NOMO-1 treated with DMSO at 0.1 percent for 48 hours (cell line): ENCODE measurements around the gene GLT6D1.

ENCODE experiments used
- DNase-seq: peaks from one replicate; lab custom pipeline; 2025; ENCODE audit not compliant: unreplicated experiment; lab: John Stamatoyannopoulos, UW

The GLT6D1 gene

DNA sequence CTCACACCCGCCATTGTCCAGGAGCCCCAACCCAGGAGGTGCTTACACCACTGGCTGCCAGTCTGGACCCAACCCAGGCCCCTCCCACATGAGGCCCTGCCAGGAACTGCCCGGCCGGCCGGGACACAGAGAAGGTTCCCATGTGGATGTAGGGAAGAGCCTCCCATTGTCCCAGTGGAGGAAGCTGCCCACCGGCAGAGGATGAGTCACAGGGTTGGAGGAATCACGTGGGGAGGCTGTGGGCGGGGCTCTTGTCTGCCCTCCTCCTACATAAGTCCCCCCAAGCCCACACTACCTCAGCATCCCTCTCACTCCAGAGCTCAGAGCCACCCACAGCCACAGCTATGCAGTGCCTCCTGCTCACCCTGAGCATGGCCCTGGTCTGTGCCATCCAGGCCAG, 51.7 kb downstream of the GLT6D1 start:
- DNase-seq = no peak

DNA sequence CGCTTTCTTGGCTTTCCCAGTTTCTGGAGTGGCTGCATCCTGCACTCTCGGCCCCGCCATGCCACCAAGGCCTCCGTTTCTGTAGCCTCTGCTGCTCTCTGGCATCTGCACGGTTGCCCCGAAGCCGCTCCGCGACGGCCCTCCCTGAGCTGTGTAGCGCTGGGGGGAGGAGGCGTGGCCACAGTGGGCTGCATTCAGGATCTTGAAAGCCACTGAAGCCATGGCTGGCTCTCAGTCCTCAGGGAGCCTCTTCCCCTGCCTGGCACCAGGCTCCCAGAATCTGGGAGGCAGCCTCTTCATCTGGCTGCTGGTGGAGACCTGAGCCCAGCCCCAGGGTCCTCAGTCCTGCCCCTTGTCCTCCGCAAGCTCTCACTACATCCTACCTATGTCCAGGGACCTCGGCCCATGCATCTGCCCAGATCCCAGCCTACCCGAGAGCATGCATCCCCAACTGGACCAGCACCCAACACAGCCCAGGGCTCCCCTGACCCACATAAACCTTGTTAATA, 52.7 kb downstream of the GLT6D1 start:
- DNase-seq = no peak

DNA sequence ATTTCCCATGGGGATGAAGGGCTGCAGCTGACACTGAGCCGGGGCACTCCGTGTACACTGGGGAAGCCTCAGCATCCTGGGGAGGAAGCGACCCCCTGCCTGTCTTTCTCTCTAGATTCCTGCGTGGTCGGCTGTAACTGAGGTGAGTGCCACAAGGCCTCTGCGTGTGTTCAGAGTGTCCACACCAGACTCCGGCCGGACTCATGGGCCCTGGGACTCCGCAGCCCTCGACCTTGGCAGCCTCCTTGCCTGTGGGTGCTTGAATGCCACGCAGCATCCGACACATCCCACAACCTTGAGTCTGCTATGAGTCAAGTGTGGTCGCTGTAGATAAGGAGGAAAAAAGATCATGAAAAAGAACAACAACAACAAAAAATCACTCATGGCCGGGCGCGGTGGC, 54.4 kb downstream of the GLT6D1 start:
- DNase-seq = no peak

DNA sequence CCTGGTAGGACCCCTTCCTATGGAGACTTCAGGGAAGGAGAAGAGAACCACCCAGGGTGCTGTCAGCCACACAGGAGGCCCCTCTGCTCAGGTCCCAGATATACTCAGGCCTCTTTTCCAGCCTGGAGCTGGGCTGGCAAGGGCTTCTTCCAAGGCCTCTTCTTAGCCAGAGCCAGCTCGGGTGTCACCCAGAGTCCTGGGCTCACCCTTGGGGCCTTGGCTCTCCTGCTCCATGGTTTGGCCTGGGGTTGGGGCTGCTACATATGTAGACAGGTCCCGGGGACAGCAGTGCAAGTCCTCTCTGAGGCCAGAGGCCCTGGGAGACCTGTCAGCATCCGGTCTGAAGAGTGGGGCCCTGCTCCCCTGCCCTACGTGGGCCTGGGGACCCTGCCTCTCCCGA, 55.0 kb downstream of the GLT6D1 start:
- DNase-seq = no peak

DNA sequence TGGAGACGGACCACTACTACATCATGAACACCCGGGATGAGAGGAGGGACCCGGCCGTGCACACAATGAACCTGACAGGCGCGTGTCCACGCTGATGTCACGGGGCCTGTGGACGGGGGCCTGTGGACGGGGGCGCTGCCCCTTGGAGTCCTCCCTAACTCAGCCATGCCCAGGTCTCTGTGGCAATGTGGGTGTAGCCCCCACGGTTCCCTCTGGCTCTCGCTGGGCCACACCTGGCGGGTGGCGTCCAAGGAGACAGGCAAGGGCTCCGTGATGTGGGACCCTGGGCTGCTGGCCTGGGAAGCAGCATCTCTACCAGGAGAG, 55.7 kb downstream of the GLT6D1 start:
- DNase-seq = no peak

DNA sequence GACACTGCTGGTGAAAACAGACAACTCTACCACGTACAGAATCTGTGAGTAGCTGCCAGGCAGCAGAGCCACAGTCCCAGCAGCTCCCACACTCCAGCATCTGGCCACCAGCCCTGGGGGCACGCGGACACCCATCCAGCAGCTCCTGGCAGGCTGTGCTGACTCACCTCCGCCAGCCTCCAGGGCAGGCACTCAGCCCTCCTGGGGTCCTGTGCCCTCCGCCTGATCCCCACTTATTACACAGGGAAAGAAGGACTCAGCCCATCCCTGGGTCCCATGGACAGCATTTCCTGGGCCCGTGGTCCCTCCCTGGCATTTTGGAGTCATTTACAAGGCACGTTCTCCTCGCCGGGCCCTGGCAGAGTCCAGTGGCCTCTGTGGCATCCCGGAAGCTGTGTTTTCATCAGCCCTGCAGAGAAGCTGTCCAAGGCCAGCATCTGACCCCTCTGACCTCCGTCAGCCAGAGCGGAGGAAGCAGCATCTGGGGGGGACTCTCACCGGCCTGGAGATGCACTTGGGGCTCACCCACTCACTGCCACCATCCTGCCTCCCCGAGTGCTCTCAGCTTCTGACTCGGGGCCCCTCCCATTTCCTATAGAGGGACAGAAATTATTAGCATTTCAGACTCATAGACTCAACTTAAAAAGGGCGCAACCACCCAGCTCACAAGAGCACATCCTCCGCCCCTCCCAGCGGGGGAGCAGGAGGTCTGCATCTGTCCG, 56.2 kb downstream of the GLT6D1 start:
- no peak for DNase-seq

DNA sequence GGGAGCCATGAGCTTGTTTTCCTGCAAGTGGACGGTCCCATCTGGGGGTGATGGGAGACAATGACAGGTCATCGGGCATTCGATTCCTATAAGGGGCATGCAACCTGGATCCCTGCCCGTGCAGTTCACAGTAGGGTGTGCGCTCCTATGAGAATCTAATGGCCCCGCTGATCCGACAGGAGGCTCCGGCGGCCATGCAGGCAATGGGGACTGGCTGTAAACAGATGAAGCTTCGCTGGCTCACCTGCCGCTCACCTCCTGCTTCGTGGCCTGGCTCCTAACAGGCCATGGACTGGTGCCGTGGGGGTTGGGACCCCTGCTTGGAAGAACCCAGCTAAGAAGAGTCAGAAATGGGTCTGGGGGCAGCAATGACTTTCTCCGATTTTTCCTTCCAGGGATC, 56.8 kb downstream of the GLT6D1 start:
- no peak for DNase-seq

DNA sequence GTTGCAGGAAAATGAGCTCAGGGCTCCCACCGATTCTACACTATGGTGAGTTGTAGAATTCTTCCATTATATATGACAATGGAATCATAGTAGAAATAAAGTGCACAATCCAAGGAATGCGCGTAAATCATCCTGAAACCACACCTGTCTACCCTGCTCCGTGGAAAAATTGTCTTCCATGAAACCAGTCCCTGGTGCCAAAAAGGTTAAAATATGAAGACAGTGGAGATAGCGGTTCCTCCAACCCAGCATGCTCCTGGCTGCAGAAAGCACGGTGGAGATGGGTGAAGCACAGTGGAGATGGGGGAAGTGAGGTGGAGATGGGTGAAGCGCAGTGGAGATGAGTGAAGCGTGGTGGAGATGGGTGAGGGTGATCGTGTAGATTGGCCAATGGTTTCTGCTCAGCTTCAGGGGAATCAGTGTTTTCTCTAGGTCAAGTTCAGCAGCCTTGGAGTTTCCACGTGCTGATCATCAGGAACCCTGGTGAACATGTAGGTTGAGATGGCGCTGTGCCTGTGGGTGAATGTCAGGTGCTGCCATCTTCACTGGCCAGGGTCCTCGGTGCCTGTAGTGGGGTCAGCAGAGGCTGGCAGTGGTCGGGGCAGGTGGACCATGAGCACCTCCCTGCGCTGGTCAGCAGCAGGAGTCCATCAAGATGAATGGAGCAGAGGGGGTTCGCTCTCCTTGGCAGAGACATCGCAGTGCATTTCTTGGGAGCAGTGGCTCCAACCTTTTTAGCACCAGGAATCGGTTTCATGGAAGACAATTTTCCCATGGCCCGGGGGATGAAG, 57.5 kb downstream of the GLT6D1 start:
- no peak for DNase-seq

DNA sequence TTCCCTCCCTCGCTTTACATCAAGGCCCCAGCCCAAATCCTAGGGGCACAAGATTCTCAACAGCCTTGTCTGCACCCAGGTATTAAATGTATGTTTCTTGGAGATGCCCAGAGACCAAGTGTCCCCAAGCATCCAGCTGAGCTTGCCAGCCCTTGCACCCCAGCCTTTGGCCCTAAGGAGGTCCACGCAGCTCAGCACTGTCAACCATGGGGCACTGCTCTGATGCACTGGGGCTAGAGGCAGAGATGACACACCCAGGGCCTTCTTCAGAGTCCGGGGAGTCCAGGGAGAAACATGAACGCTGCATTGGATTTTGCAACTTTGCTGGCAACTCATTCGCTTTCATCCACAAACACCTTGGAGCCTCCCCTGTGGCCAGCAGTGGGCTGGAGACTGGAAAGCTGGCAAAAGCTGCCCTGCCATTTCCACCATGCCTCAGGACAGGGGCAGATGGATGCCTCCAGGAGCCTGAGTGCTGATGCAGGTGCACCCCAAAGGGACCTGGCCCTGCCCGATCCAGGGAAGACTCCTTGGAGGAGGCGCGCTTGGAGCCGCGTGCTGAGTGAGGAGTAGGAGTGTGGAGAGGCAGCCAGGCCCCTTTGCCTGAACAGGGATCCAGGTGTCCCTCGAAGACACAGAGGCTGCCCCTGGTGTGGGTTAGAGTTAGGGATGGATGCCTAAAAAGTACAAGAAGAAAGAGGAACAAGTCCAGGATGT, 58.5 kb downstream of the GLT6D1 start:
- no peak for DNase-seq

DNA sequence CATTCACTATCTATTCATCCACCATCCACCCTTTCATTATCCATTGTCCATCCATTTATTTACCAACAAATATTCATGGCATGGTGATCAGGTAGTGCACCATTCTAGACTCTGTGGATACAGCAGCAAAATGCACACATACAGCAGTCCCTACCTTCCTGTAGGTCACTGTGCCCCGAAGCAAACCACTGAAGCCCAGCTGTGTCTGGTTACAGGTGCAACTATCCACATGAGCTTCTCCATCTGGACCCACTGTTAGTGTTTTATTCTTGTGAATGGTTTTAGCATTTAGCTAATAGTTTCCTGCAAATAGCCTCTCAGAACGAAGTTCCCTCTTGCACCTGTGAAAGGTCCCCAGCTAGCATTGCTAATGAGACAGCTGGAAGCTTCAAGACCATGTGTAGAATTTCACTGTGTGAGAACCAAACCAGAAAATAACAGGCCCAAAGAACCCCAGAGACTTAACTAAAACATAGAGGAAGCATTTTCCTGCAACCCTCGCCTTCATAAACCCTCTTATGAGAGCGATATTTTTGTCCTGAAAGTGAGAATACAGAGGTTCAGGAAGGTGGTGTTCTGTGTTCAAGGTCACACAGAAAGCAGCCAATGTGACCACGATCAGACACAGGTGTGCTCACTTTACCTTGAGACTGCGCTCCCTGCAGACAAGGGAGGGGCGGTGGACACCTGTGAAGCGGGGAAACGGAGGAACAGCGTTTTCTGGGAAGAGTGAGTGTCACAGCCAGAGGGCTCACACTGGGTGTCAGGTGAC, 59.3 kb downstream of the GLT6D1 start:
- DNase-seq = no peak

DNA sequence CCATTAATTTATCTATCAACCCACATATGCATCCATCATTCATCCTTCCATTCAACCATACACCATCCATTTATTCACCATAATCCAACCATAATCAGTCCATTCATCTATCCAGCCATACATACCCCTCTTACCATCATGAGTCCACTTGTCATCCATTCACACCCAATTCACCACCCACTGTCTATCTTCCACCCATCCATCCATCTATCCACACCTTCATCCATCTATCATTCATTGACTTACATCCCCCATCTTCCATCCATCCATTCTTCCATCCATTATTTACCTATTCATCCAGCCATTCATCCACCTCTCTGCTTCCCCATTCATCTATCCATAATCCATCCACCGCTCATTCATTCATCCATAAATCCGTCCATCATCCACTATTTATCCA, 60.0 kb downstream of the GLT6D1 start:
- DNase-seq = no peak

DNA sequence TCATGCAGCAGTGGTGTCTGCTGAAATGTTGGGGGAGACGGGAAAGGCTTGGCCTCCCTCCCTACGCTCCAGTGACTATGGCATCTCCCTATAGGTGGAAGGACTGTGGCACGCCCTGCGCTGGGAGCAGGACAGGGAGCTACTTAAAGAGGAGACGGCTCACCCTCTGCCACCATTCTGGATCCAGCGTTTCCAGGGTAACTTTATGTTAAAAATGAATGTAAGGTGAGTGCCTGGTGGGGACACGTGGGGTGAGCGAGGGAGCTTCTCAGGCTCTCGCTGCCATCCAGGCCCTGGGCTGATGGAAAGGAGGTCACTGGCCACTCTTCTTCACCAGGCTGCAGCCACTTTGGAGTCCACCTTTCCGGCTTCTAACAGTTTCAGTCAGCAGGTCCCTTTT, 62.1 kb downstream of the GLT6D1 start:
- DNase-seq = no peak

DNA sequence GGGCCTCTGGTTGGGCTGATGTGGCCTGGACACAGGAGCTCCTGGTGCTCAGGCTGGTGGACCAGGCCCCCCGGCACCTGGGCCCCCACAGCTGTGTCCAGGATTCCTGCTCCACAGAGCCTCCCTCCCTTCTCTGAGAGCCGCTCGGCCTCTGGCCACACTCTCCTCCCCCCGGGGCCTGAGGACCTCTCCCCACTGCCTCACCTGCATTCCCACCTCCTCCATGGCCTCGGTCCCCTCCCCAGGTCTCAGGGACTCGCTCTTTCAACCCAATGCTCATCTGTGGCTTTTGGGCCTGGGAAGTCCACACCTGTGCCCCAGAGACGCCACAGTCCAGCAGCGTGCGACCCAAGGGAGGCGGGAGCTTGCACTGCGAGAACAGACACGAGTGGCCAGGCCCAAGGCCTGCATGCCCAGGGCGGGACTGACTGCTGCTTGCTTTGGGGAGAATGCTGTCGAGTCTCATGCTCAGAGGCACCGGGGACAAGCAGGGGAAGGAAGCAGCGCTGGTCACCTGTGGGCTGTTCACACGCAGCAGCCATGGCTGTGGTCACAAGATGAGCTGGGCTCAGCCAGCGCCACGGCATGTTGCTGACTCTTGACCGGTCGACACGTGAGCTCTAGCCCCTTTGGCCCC, 63.2 kb downstream of the GLT6D1 start:
- DNase-seq = no peak

DNA sequence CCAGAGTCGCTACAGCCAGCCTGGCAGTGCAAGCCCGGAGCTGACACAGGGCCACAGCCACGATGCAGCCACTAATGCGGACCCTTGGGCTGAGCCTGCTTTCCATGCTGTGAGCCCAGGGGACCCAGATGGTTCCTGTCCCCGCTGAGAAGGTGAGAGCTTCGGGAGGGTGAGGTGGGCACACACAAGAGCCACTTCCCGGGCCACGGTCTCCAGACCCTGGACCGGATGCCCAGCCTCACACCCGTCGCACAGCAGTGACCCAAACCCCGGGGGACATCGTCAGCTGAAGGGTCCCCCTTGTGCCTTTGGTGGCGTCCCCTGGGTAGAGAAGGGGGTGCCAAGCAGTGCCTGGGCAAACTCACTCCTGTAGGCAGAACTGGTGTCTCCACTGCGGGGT, 64.4 kb downstream of the GLT6D1 start:
- no peak for DNase-seq

DNA sequence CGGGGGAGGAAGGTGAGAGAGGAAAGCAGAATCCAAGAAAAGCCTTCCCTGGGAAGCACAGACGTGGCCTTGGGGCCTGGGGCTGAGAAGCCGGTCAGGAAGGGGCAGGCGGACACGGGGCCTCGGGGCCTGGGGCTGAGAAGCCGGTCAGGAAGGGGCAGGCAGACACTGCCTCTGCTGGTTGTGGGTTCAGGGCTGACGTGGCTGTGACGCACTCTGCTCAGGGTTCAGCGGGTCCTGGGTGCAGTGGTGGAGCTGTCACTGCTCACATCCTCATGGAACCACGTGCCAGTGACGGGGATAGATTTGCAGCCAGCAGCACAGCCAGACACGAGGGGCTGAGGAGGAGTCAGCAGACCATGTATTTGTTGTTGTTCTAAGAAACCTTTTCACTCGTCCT, 65.0 kb downstream of the GLT6D1 start:
- no peak for DNase-seq
